Esophagus muscularis mucosa (tissue), 3 donors: Measurements from ENCODE around the gene RAB32.

Source experiments
- EP300 ChIP-seq: sonication (generic); formaldehyde crosslinking; IDR thresholded peaks from one replicate; pipeline ENCODE4 v1.6.1; 2017; ENCODE audit warnings: antibody characterized with exemption
- POLR2A ChIP-seq: fragments of 450-650 bp; IDR thresholded peaks from one replicate; pipeline ENCODE4 v1.6.1; 2017; ENCODE audit warnings: antibody characterized with exemption, moderate library complexity, mild to moderate bottlenecking, low read depth
- POLR2AphosphoS5 ChIP-seq, 2 donors: sonication (generic); formaldehyde crosslinking; IDR thresholded peaks; one replicate each; pipeline ENCODE4 v1.6.1; 2017; ENCODE audit warnings: antibody characterized with exemption in 2 of 2

DNA sequence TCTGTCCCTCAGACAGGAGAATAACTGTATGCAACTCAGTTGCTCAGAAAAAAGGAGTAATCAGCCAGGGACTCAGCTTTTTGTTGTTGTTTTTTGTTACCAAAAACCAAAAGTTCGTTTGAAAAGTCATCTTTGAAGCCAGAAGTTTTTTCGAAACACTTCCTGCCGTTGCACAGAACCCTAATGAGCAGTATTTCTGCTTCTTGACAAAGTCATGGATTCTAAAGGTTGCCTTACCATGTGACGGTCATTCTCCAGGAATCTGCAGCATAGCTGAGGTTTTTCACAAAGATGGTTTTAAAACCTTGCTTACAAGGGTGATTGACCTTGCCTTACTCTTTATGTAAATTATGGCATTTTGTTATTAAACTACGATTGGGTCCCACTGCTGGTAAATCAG lies 1.9 kb downstream of the RAB32 start:
- no peak for TF ChIP-seq EP300
- no peak for TF ChIP-seq POLR2A
- TF ChIP-seq POLR2AphosphoS5 (IDR thresholded peaks at IDR 0.05), result peak in 1 of 2 donors; percentile 41
